ENCODE data around the gene ST3GAL6. TPM values are rescaled to one million over a fixed set of nuclear protein-coding genes. Genes with fewer than 3 reads are reported as not detected.

Gene ST3GAL6
- total RNA-seq, 2 experiments from 2014 or later, result 0.44 to 0.45 TPM

- ATAC-seq (ENCODE audit: poor library complexity) (no peak), DNase-seq (no peak)
- Histone ChIP-seq H3K27ac (ENCODE audit: low read depth in 1 of 2, low read length in 2 of 2) (no peak overlapping the region), H3K4me1 (ENCODE audit: insufficient read depth, low read length) (no peaks in the 10 kb centered on the region), H3K27me3 (ENCODE audit: control insufficient read depth in 1 of 2, insufficient read depth in 2 of 2, low read length in 2 of 2) (peaks cover 4 to 16% of the 10 kb centered on the region in 2 experiments), H3K9me3 (ENCODE audit: control insufficient read depth in 1 of 2, insufficient read depth in 1 of 2, low read length in 2 of 2) (no peaks in the 10 kb centered on the region), H3K36me3 (ENCODE audit: insufficient read depth, low read length) (no peaks in the 10 kb centered on the region), H3K4me3 (ENCODE audit: low read length) (no peak overlapping the region)
- Mint-ChIP-seq H3K4me1 (ENCODE audit: low read depth) (no peaks in the 10 kb centered on the region), H3K27ac (no peak overlapping the region), H3K36me3 (ENCODE audit: low read depth) (no peaks in the 10 kb centered on the region), H3K9me3 (no peaks in the 10 kb centered on the region), H3K4me3 (no peak overlapping the region), H3K27me3 (peaks cover 22% of the 10 kb centered on the region)
- intact Hi-C loops (cut with DNase I, micrococcal nuclease), result no loop called here
- POLR2A ChIA-PET, result no interaction called here
- no peak for TF ChIP-seq CTCF (IDR thresholded peaks at IDR 0.05)
- CTCF ChIA-PET, result no interaction called here
Measured at GRCh38 chr3:98725352-98725751, 37.8 kb upstream of the ST3GAL6 start.

GRCh38 chr3:98726084-98726483, 37.1 kb upstream of the ST3GAL6 start:
- peaks cover 26% of the 10 kb centered on the region for H3K27me3 Mint-ChIP-seq
- POLR2A ChIA-PET, result no interaction called here
- H3K36me3 Mint-ChIP-seq (ENCODE audit: low read depth), result no peaks in the 10 kb centered on the region
- ATAC-seq (ENCODE audit: poor library complexity) (no peak), DNase-seq (no peak)
- Histone ChIP-seq H3K36me3 (ENCODE audit: insufficient read depth, low read length) (no peaks in the 10 kb centered on the region), H3K27me3 (ENCODE audit: control insufficient read depth in 1 of 2, insufficient read depth in 2 of 2, low read length in 2 of 2) (peaks cover 4 to 23% of the 10 kb centered on the region in 2 experiments), H3K4me3 (ENCODE audit: low read length) (no peak overlapping the region), H3K27ac (ENCODE audit: low read depth in 1 of 2, low read length in 2 of 2) (no peak overlapping the region), H3K4me1 (ENCODE audit: insufficient read depth, low read length) (no peaks in the 10 kb centered on the region), H3K9me3 (ENCODE audit: control insufficient read depth in 1 of 2, insufficient read depth in 1 of 2, low read length in 2 of 2) (no peaks in the 10 kb centered on the region)
- no peak overlapping the region for H3K4me3 Mint-ChIP-seq
- no peak for TF ChIP-seq CTCF (IDR thresholded peaks at IDR 0.05)
- H3K4me1 Mint-ChIP-seq (ENCODE audit: low read depth), result no peaks in the 10 kb centered on the region
- CTCF ChIA-PET, result no interaction called here
- H3K9me3 Mint-ChIP-seq, result no peaks in the 10 kb centered on the region
- no peak overlapping the region for H3K27ac Mint-ChIP-seq
- intact Hi-C loops (cut with DNase I, micrococcal nuclease), result no loop called here

- no peak overlapping the region for H3K4me3 ChIP-seq (ENCODE audit: low read length)
- TF ChIP-seq CTCF (IDR thresholded peaks at IDR 0.05), result no peak
- ChIA-PET CTCF (no interaction called here), POLR2A (no interaction called here)
- Mint-ChIP-seq H3K27me3 (peaks cover 34% of the 10 kb centered on the region), H3K4me1 (ENCODE audit: low read depth) (peaks cover 5% of the 10 kb centered on the region), H3K4me3 (no peak overlapping the region), H3K27ac (no peak overlapping the region), H3K9me3 (no peaks in the 10 kb centered on the region), H3K36me3 (ENCODE audit: low read depth) (no peaks in the 10 kb centered on the region)
- no peak overlapping the region for H3K27ac ChIP-seq (ENCODE audit: low read depth in 1 of 2, low read length in 2 of 2)
- intact Hi-C loops (cut with DNase I, micrococcal nuclease), result no loop called here
- H3K27me3 ChIP-seq (ENCODE audit: control insufficient read depth in 1 of 2, insufficient read depth in 2 of 2, low read length in 2 of 2), result peaks cover 15 to 33% of the 10 kb centered on the region in 2 experiments
- peaks cover 8% of the 10 kb centered on the region for H3K4me1 ChIP-seq (ENCODE audit: insufficient read depth, low read length)
- no peaks in the 10 kb centered on the region for H3K9me3 ChIP-seq (ENCODE audit: control insufficient read depth in 1 of 2, insufficient read depth in 1 of 2, low read length in 2 of 2)
- H3K36me3 ChIP-seq (ENCODE audit: insufficient read depth, low read length), result no peaks in the 10 kb centered on the region
- DNase-seq (no peak), ATAC-seq (ENCODE audit: poor library complexity) (no peak)
Measured at GRCh38 chr3:98727638-98728037, 35.5 kb upstream of the ST3GAL6 start.

Data from CD4-positive, alpha-beta T cell (primary cell).